ENCODE measurements around the gene PRDM16.

PRDM16 gene

GRCh38 chr1:3135073-3135702, 66.2 kb downstream of the PRDM16 start:
- Histone ChIP-seq H3K27me3 (ENCODE audit: insufficient read depth, low read length, poor library complexity, severe bottlenecking) (no peaks in the 10 kb centered on the region), H3K4me3 (ENCODE audit: low read length, poor library complexity, severe bottlenecking) (no peak overlapping the region), H3F3A (ENCODE audit: low read depth) (no peaks in the 10 kb centered on the region), H3K79me2 (ENCODE audit: insufficient read depth, low read length) (peaks cover 13% of the 10 kb centered on the region; the same call in 1 of the 2 replicates), H3K36me3 (ENCODE audit: insufficient read depth, low read length) (no peaks in the 10 kb centered on the region; the same call in 1 of the 2 replicates), H3K4me2 (ENCODE audit: low read depth, low read length, poor library complexity, severe bottlenecking) (no peak overlapping the region), H3K4me1 (ENCODE audit: insufficient read depth, low read length, poor library complexity, severe bottlenecking) (no peaks in the 10 kb centered on the region), H4K20me1 (ENCODE audit: insufficient read depth, low read length, poor library complexity, severe bottlenecking) (peaks cover 3% of the 10 kb centered on the region), H3K9me3 (ENCODE audit: insufficient read depth, low read depth, low read length) (no peaks in the 10 kb centered on the region), H2AFZ (ENCODE audit: low read length) (no peak overlapping the region), H3K9me2 (replicated peaks; ENCODE audit: low read depth, low read length) (no peaks in the 10 kb centered on the region), H3K9ac (ENCODE audit: low read depth, low read length, poor library complexity, severe bottlenecking) (no peak overlapping the region)
- TF ChIP-seq, protein P1, sequence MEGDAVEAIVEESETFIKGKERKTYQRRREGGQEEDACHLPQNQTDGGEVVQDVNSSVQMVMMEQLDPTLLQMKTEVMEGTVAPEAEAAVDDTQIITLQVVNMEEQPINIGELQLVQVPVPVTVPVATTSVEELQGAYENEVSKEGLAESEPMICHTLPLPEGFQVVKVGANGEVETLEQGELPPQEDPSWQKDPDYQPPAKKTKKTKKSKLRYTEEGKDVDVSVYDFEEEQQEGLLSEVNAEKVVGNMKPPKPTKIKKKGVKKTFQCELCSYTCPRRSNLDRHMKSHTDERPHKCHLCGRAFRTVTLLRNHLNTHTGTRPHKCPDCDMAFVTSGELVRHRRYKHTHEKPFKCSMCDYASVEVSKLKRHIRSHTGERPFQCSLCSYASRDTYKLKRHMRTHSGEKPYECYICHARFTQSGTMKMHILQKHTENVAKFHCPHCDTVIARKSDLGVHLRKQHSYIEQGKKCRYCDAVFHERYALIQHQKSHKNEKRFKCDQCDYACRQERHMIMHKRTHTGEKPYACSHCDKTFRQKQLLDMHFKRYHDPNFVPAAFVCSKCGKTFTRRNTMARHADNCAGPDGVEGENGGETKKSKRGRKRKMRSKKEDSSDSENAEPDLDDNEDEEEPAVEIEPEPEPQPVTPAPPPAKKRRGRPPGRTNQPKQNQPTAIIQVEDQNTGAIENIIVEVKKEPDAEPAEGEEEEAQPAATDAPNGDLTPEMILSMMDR (conservative IDR thresholded peaks at IDR 0.05; ENCODE audit: low read length), result no peak
- no peak for TF ChIP-seq EZH2phosphoT487 (IDR thresholded peaks at IDR 0.05; ENCODE audit: borderline replicate concordance)

GRCh38 chr1:3135744-3136455, 66.9 kb downstream of the PRDM16 start:
- Histone ChIP-seq H3F3A (ENCODE audit: low read depth) (no peaks in the 10 kb centered on the region), H3K4me1 (ENCODE audit: insufficient read depth, low read length, poor library complexity, severe bottlenecking) (no peaks in the 10 kb centered on the region), H3K79me2 (ENCODE audit: insufficient read depth, low read length) (peaks cover 9% of the 10 kb centered on the region; the same call in 1 of the 2 replicates), H3K36me3 (ENCODE audit: insufficient read depth, low read length) (no peaks in the 10 kb centered on the region; the same call in 1 of the 2 replicates), H3K9ac (ENCODE audit: low read depth, low read length, poor library complexity, severe bottlenecking) (no peak overlapping the region), H3K4me3 (ENCODE audit: low read length, poor library complexity, severe bottlenecking) (no peak overlapping the region), H3K27me3 (ENCODE audit: insufficient read depth, low read length, poor library complexity, severe bottlenecking) (no peaks in the 10 kb centered on the region), H2AFZ (ENCODE audit: low read length) (no peak overlapping the region), H3K4me2 (ENCODE audit: low read depth, low read length, poor library complexity, severe bottlenecking) (no peak overlapping the region), H3K9me3 (ENCODE audit: insufficient read depth, low read depth, low read length) (no peaks in the 10 kb centered on the region), H4K20me1 (ENCODE audit: insufficient read depth, low read length, poor library complexity, severe bottlenecking) (peaks cover 3% of the 10 kb centered on the region), H3K9me2 (replicated peaks; ENCODE audit: low read depth, low read length) (no peaks in the 10 kb centered on the region)
- TF ChIP-seq, protein P1 (conservative IDR thresholded peaks at IDR 0.05; ENCODE audit: low read length), result no peak
- no peak for TF ChIP-seq EZH2phosphoT487 (IDR thresholded peaks at IDR 0.05; ENCODE audit: borderline replicate concordance)

DNA sequence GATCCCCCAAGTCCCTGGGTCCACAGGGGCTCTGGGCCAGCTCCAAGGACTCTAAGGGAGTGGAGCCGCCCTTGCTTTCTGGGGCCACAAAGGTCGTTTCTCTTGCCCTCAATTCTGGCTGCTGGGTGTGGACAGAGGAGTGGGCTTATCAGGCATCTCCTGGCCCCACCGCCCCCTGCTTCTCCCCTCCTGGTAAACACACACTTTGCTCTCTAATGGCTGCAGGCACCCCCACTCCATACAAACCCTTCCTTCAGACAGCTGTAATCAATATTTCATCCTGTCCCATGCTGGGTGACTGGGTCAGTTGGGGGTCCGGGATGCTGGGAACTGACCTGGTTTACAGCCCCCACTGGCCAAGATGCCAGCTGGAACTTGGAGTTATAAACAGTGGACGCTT, 67.5 kb downstream of the PRDM16 start:
- Histone ChIP-seq H3F3A (ENCODE audit: low read depth) (no peaks in the 10 kb centered on the region), H3K36me3 (ENCODE audit: insufficient read depth, low read length) (no peaks in the 10 kb centered on the region; the same call in 1 of the 2 replicates), H2AFZ (ENCODE audit: low read length) (no peak overlapping the region), H3K4me3 (ENCODE audit: low read length, poor library complexity, severe bottlenecking) (no peak overlapping the region), H3K79me2 (ENCODE audit: insufficient read depth, low read length) (peaks cover 4% of the 10 kb centered on the region; the same call in 1 of the 2 replicates), H3K4me2 (ENCODE audit: low read depth, low read length, poor library complexity, severe bottlenecking) (no peak overlapping the region), H3K9me2 (replicated peaks; ENCODE audit: low read depth, low read length) (no peaks in the 10 kb centered on the region), H3K9ac (ENCODE audit: low read depth, low read length, poor library complexity, severe bottlenecking) (no peak overlapping the region), H3K9me3 (ENCODE audit: insufficient read depth, low read depth, low read length) (no peaks in the 10 kb centered on the region), H3K4me1 (ENCODE audit: insufficient read depth, low read length, poor library complexity, severe bottlenecking) (no peaks in the 10 kb centered on the region), H4K20me1 (ENCODE audit: insufficient read depth, low read length, poor library complexity, severe bottlenecking) (peaks cover 3% of the 10 kb centered on the region), H3K27me3 (ENCODE audit: insufficient read depth, low read length, poor library complexity, severe bottlenecking) (no peaks in the 10 kb centered on the region)
- TF ChIP-seq, protein P1 (conservative IDR thresholded peaks at IDR 0.05; ENCODE audit: low read length), result no peak
- TF ChIP-seq EZH2phosphoT487 (IDR thresholded peaks at IDR 0.05; ENCODE audit: borderline replicate concordance), result no peak
